OCI-LY1 (cell line): ENCODE data around the gene CCL3.
A peak's percentile ranks its signal among the peaks of the same experiment; 100 is the strongest.

Experiments used
- H2AFZ ChIP-seq: fragments of 200-600 bp; sonication (generic), shearing (Covaris generic); 2 replicates; pipeline ENCODE4 v1.6.0; 2014; ENCODE audit warnings: antibody characterized with exemption, mild to moderate bottlenecking, low read length
- H3F3A ChIP-seq: fragments of 200-600 bp; sonication (generic), shearing (Covaris generic); 2 replicates; pipeline ENCODE4 v1.6.0; 2014; ENCODE audit warnings: mild to moderate bottlenecking, antibody characterized with exemption, low read length, moderate library complexity; ENCODE audit not compliant: insufficient read depth
- H3K27ac ChIP-seq: fragments of 200-600 bp; sonication (generic); 2 replicates; pipeline ENCODE4 v1.5.1; 2014; ENCODE audit warnings: low read length, mixed run types, mild to moderate bottlenecking, low read depth; ENCODE audit not compliant: poor library complexity, severe bottlenecking
- H3K27me3 ChIP-seq: fragments of 200-600 bp; sonication (generic); 2 replicates; pipeline ENCODE4 v1.6.0; 2014; ENCODE audit warnings: antibody characterized with exemption, mild to moderate bottlenecking, low read length, moderate library complexity; ENCODE audit not compliant: insufficient read depth
- H3K36me3 ChIP-seq: fragments of 200-600 bp; sonication (generic); 2 replicates; pipeline ENCODE4 v1.6.1; 2014; ENCODE audit warnings: mild to moderate bottlenecking, antibody characterized with exemption, low read length, moderate library complexity, mixed read lengths; ENCODE audit not compliant: insufficient read depth
- H3K4me1 ChIP-seq: fragments of 200-600 bp; sonication (generic); 2 replicates; pipeline ENCODE4 v1.5.1; 2014; ENCODE audit warnings: mild to moderate bottlenecking, low read length, moderate library complexity; ENCODE audit not compliant: insufficient read depth, severe bottlenecking
- H3K4me2 ChIP-seq: fragments of 200-600 bp; sonication (generic), shearing (Covaris generic); 2 replicates; pipeline ENCODE4 v1.6.1; 2014; ENCODE audit warnings: low read length
- H3K4me3 ChIP-seq: fragments of 200-600 bp; sonication (generic); 2 replicates; pipeline ENCODE4 v1.5.1; 2014; ENCODE audit warnings: low read length, low read depth, mild to moderate bottlenecking, mixed read lengths; ENCODE audit not compliant: poor library complexity, severe bottlenecking
- H3K79me2 ChIP-seq: fragments of 200-600 bp; shearing (Covaris generic); 2 replicates; pipeline ENCODE4 v1.6.1; 2016; ENCODE audit warnings: mixed run types, low read length, mixed read lengths; ENCODE audit not compliant: insufficient read depth
- H3K9ac ChIP-seq: fragments of 200-600 bp; sonication (generic), shearing (Covaris generic); 2 replicates; pipeline ENCODE4 v1.6.1; 2014; ENCODE audit warnings: mild to moderate bottlenecking, low read length, mixed read lengths
- H3K9me2 ChIP-seq: fragments of 200-600 bp; sonication (generic), shearing (Covaris generic); 2 replicates; pipeline ENCODE4 v1.6.1; 2014; ENCODE audit warnings: low read depth, mild to moderate bottlenecking, low read length, mixed read lengths
- H3K9me3 ChIP-seq: fragments of 200-600 bp; shearing (Covaris generic); 2 replicates; pipeline ENCODE4 v1.6.1; 2014; ENCODE audit warnings: low read length, mixed read lengths
- H4K20me1 ChIP-seq: fragments of 200-600 bp; sonication (generic), shearing (Covaris generic); 2 replicates; pipeline ENCODE4 v1.6.0; 2016; ENCODE audit warnings: mild to moderate bottlenecking, low read length; ENCODE audit not compliant: insufficient read depth
- CTCF ChIP-seq: fragments of 200-600 bp; sonication (generic), shearing (Covaris generic); IDR thresholded peaks from 2 replicates; pipeline ENCODE4 v1.5.1; 2017; ENCODE audit warnings: mild to moderate bottlenecking, antibody characterized with exemption, low read length, moderate library complexity, mixed read lengths
- EZH2 ChIP-seq: fragments of 200-600 bp; sonication (generic), shearing (Covaris generic); IDR thresholded peaks from 2 replicates; pipeline ENCODE4 v1.8.0; 2017; ENCODE audit warnings: borderline replicate concordance, mixed run types, mild to moderate bottlenecking, antibody characterized with exemption, low read length, moderate library complexity, mixed read lengths

The CCL3 gene

DNA sequence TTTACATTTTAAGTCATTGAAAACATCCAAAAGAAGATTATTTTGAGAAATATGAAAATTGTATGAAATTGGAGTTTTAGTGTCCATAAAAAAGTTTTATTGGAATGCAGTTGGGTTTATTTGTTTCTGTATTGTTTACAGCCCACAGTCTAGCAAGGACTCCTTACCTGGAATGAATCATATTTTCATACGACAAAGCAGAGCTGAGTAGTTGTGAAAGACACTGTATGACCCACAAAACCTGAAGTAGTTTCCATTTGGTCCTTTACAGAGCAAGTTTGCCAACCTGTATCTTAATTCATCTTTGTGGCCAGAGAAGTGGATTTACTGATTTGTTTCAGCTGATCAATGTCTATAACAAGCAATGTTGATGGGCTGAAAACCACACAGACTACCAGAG lies 15.6 kb downstream of the CCL3 start:
- no peak overlapping the region for H2AFZ ChIP-seq
- no peaks in the 10 kb centered on the region for H3K4me1 ChIP-seq
- H3K9me2 ChIP-seq: no peaks in the 10 kb centered on the region
- no peak for TF ChIP-seq CTCF
- no peak for TF ChIP-seq EZH2
- H3K27ac ChIP-seq: no peak overlapping the region
- H4K20me1 ChIP-seq: no peaks in the 10 kb centered on the region
- H3K4me3 ChIP-seq: no peak overlapping the region
- no peaks in the 10 kb centered on the region for H3F3A ChIP-seq
- 0 out of 2 replicates have a peak, but pooled peaks cover 8% of the 10 kb centered on the region for H3K27me3 ChIP-seq
- no peak overlapping the region for H3K9ac ChIP-seq
- H3K79me2 ChIP-seq: no peaks in the 10 kb centered on the region
- H3K4me2 ChIP-seq: no peak overlapping the region
- H3K36me3 ChIP-seq: no peaks in the 10 kb centered on the region
- no peaks in the 10 kb centered on the region for H3K9me3 ChIP-seq

- H3K27me3 ChIP-seq: 0 out of 2 replicates have a peak, but pooled peaks cover 8% of the 10 kb centered on the region
- TF ChIP-seq CTCF: peak; percentile 89
- TF ChIP-seq EZH2: no peak
- no peaks in the 10 kb centered on the region for H3K79me2 ChIP-seq
- H3K36me3 ChIP-seq: no peaks in the 10 kb centered on the region
- H3K9ac ChIP-seq: no peak overlapping the region
- no peaks in the 10 kb centered on the region for H3F3A ChIP-seq
- H3K9me2 ChIP-seq: no peaks in the 10 kb centered on the region
- H3K4me1 ChIP-seq: no peaks in the 10 kb centered on the region
- no peak overlapping the region for H3K27ac ChIP-seq
- no peak overlapping the region for H2AFZ ChIP-seq
- no peaks in the 10 kb centered on the region for H4K20me1 ChIP-seq
- no peaks in the 10 kb centered on the region for H3K9me3 ChIP-seq
- H3K4me3 ChIP-seq: no peak overlapping the region
- H3K4me2 ChIP-seq: no peak overlapping the region
Measured at GRCh38 chr17:36072431-36073121, 17.4 kb downstream of the CCL3 start.

DNA sequence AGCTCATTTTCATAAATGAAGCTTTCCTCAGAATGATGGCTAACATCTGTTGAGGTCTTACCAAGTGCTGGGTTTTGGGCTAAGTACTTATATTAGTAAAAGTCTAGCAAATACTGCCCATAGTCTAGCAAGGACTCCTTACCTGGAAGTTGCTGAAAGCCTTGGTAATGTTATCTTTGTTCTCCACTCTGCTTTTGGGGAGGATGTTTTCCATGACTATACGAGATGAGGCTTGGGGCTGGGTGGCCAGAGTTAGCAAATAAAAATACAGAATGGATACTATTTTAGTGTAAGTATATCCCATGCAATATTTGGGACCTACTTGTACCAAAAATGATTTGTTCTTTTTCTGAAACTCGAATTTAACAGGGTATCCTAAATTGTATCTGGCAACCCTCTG lies 18.2 kb downstream of the CCL3 start:
- TF ChIP-seq CTCF (no peak), EZH2 (no peak)
- H3F3A ChIP-seq: no peaks in the 10 kb centered on the region
- H3K9me3 ChIP-seq: no peaks in the 10 kb centered on the region
- H2AFZ ChIP-seq: no peak overlapping the region
- no peaks in the 10 kb centered on the region for H3K9me2 ChIP-seq
- H3K36me3 ChIP-seq: no peaks in the 10 kb centered on the region
- no peaks in the 10 kb centered on the region for H3K79me2 ChIP-seq
- no peak overlapping the region for H3K4me3 ChIP-seq
- 0 out of 2 replicates have a peak, but pooled peaks cover 8% of the 10 kb centered on the region for H3K27me3 ChIP-seq
- no peak overlapping the region for H3K9ac ChIP-seq
- H3K4me2 ChIP-seq: no peak overlapping the region
- no peaks in the 10 kb centered on the region for H4K20me1 ChIP-seq
- no peak overlapping the region for H3K27ac ChIP-seq
- H3K4me1 ChIP-seq: no peaks in the 10 kb centered on the region
